Measurements from ENCODE around the gene ZNF860.

DNA sequence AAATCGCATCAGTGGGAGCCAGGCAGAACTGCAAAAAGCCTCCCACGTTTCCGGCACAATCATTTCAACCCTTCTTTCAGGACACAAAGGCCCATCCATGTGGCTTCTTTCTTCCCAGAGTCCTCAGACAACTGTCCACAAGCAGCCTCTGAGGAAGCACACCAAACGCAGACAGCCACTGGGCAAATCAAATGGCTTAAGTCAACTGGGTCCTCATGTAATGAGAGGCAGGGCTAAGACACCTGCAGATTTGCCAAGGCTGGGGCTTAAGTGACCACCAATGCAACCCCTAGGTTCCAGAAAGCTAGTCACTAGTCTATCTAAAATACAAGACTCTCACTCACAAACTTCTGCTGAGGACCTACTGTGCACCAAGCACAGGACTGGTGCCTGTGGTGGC, 8.5 kb upstream of the ZNF860 start:
- TF ChIP-seq POLR2AphosphoS5 (IDR thresholded peaks at IDR 0.05; ENCODE audit: low read depth, low read length): no peak
- TF ChIP-seq EZH2phosphoT487 (IDR thresholded peaks at IDR 0.05; ENCODE audit: borderline replicate concordance, low read depth): no peak
- TF ChIP-seq, protein P1, sequence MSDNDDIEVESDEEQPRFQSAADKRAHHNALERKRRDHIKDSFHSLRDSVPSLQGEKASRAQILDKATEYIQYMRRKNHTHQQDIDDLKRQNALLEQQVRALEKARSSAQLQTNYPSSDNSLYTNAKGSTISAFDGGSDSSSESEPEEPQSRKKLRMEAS (IDR thresholded peaks at IDR 0.05; ENCODE audit: low read depth): no peak
- TF ChIP-seq, protein P2, sequence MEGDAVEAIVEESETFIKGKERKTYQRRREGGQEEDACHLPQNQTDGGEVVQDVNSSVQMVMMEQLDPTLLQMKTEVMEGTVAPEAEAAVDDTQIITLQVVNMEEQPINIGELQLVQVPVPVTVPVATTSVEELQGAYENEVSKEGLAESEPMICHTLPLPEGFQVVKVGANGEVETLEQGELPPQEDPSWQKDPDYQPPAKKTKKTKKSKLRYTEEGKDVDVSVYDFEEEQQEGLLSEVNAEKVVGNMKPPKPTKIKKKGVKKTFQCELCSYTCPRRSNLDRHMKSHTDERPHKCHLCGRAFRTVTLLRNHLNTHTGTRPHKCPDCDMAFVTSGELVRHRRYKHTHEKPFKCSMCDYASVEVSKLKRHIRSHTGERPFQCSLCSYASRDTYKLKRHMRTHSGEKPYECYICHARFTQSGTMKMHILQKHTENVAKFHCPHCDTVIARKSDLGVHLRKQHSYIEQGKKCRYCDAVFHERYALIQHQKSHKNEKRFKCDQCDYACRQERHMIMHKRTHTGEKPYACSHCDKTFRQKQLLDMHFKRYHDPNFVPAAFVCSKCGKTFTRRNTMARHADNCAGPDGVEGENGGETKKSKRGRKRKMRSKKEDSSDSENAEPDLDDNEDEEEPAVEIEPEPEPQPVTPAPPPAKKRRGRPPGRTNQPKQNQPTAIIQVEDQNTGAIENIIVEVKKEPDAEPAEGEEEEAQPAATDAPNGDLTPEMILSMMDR (IDR thresholded peaks at IDR 0.05): no peak
- no peak for TF ChIP-seq RAD21 (IDR thresholded peaks at IDR 0.05; ENCODE audit: low read length)
- TF ChIP-seq, protein P3, sequence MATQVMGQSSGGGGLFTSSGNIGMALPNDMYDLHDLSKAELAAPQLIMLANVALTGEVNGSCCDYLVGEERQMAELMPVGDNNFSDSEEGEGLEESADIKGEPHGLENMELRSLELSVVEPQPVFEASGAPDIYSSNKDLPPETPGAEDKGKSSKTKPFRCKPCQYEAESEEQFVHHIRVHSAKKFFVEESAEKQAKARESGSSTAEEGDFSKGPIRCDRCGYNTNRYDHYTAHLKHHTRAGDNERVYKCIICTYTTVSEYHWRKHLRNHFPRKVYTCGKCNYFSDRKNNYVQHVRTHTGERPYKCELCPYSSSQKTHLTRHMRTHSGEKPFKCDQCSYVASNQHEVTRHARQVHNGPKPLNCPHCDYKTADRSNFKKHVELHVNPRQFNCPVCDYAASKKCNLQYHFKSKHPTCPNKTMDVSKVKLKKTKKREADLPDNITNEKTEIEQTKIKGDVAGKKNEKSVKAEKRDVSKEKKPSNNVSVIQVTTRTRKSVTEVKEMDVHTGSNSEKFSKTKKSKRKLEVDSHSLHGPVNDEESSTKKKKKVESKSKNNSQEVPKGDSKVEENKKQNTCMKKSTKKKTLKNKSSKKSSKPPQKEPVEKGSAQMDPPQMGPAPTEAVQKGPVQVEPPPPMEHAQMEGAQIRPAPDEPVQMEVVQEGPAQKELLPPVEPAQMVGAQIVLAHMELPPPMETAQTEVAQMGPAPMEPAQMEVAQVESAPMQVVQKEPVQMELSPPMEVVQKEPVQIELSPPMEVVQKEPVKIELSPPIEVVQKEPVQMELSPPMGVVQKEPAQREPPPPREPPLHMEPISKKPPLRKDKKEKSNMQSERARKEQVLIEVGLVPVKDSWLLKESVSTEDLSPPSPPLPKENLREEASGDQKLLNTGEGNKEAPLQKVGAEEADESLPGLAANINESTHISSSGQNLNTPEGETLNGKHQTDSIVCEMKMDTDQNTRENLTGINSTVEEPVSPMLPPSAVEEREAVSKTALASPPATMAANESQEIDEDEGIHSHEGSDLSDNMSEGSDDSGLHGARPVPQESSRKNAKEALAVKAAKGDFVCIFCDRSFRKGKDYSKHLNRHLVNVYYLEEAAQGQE (IDR thresholded peaks at IDR 0.05; ENCODE audit: low read depth, low read length): no peak
- TF ChIP-seq GABPA (IDR thresholded peaks at IDR 0.05; ENCODE audit: low read depth): no peak
- TF ChIP-seq EP300 (IDR thresholded peaks at IDR 0.05; ENCODE audit: borderline replicate concordance in 1 of 2, low read depth in 1 of 2, low read length in 1 of 2): no peak
- TF ChIP-seq, protein P4, sequence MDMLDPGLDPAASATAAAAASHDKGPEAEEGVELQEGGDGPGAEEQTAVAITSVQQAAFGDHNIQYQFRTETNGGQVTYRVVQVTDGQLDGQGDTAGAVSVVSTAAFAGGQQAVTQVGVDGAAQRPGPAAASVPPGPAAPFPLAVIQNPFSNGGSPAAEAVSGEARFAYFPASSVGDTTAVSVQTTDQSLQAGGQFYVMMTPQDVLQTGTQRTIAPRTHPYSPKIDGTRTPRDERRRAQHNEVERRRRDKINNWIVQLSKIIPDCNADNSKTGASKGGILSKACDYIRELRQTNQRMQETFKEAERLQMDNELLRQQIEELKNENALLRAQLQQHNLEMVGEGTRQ (IDR thresholded peaks at IDR 0.05; ENCODE audit: borderline replicate concordance, low read depth, low read length): no peak
